ENCODE measurements around the gene SPEG. TPM values are rescaled to one million over a fixed set of nuclear protein-coding genes. Genes with fewer than 3 reads are reported as not detected.

The SPEG gene
- total and polyA plus RNA-seq, 3 donors from 2014 or later = 16.0 to 24.3 (median 23.0) TPM

GRCh38 chr2:219465659-219466561 is 31.3 kb downstream of the SPEG start:
- H3K27me3 ChIP-seq = no peaks in the 10 kb centered on the region
- peaks cover 17% of the 10 kb centered on the region for H3K4me1 ChIP-seq
- TF ChIP-seq, protein P1, sequence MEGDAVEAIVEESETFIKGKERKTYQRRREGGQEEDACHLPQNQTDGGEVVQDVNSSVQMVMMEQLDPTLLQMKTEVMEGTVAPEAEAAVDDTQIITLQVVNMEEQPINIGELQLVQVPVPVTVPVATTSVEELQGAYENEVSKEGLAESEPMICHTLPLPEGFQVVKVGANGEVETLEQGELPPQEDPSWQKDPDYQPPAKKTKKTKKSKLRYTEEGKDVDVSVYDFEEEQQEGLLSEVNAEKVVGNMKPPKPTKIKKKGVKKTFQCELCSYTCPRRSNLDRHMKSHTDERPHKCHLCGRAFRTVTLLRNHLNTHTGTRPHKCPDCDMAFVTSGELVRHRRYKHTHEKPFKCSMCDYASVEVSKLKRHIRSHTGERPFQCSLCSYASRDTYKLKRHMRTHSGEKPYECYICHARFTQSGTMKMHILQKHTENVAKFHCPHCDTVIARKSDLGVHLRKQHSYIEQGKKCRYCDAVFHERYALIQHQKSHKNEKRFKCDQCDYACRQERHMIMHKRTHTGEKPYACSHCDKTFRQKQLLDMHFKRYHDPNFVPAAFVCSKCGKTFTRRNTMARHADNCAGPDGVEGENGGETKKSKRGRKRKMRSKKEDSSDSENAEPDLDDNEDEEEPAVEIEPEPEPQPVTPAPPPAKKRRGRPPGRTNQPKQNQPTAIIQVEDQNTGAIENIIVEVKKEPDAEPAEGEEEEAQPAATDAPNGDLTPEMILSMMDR (IDR thresholded peaks at IDR 0.05) = no peak
- no peak for TF ChIP-seq POLR2A (IDR thresholded peaks at IDR 0.05)
- no peak overlapping the region for H3K27ac ChIP-seq
- DNase-seq = no peak
- H3K36me3 ChIP-seq (ENCODE audit: low read depth, missing control alignments) = no peaks in the 10 kb centered on the region
- no peak overlapping the region for H3K4me3 ChIP-seq
- WGBS, 2 donors = 88 to 90% methylated on average over 25 to 47 of the region's 47 CpGs
- H3K9me3 ChIP-seq = no peaks in the 10 kb centered on the region
- intact Hi-C loops (cut with DNase I; ENCODE audit: low total_unique reads) = no loop called here

GRCh38 chr2:219466816-219467735 is 32.4 kb downstream of the SPEG start:
- peaks cover 13% of the 10 kb centered on the region for H3K4me1 ChIP-seq
- no peaks in the 10 kb centered on the region for H3K36me3 ChIP-seq (ENCODE audit: low read depth, missing control alignments)
- 78 to 86% methylated on average over 15 to 28 of the region's 28 CpGs for WGBS, 2 donors
- H3K9me3 ChIP-seq = no peaks in the 10 kb centered on the region
- intact Hi-C loops (cut with DNase I; ENCODE audit: low total_unique reads) = no loop called here
- TF ChIP-seq, protein P1 (IDR thresholded peaks at IDR 0.05) = no peak
- TF ChIP-seq POLR2A (IDR thresholded peaks at IDR 0.05) = no peak
- no peak overlapping the region for H3K4me3 ChIP-seq
- H3K27ac ChIP-seq = no peak overlapping the region
- H3K27me3 ChIP-seq = no peaks in the 10 kb centered on the region
- no peak for DNase-seq

GRCh38 chr2:219467736-219468075 is 33.1 kb downstream of the SPEG start:
- Histone ChIP-seq H3K4me3 (no peak overlapping the region), H3K9me3 (no peaks in the 10 kb centered on the region), H3K27ac (no peak overlapping the region), H3K36me3 (ENCODE audit: low read depth, missing control alignments) (no peaks in the 10 kb centered on the region), H3K27me3 (no peaks in the 10 kb centered on the region), H3K4me1 (peaks cover 13% of the 10 kb centered on the region)
- WGBS, 2 donors = 75 to 77% methylated on average over 2 of the region's 2 CpGs
- intact Hi-C loops (cut with DNase I; ENCODE audit: low total_unique reads) = no loop called here
- DNase-seq = no peak
- TF ChIP-seq POLR2A (IDR thresholded peaks at IDR 0.05) = no peak
- TF ChIP-seq, protein P1 (IDR thresholded peaks at IDR 0.05) = no peak

- no peak for DNase-seq
- intact Hi-C loops (cut with DNase I; ENCODE audit: low total_unique reads) = no loop called here
- TF ChIP-seq POLR2A (IDR thresholded peaks at IDR 0.05) = no peak
- TF ChIP-seq, protein P1 (IDR thresholded peaks at IDR 0.05) = no peak
Measured at GRCh38 chr2:219468410-219469185, 34.0 kb downstream of the SPEG start.

More at GRCh38 chr2:219468410-219469185, 34.0 kb downstream of the SPEG start:
- H3K27me3 ChIP-seq = no peaks in the 10 kb centered on the region
- no peak overlapping the region for H3K27ac ChIP-seq
- 79 to 94% methylated on average over 2 to 23 of the region's 23 CpGs for WGBS, 2 donors
- no peaks in the 10 kb centered on the region for H3K36me3 ChIP-seq (ENCODE audit: low read depth, missing control alignments)
- peaks cover 13% of the 10 kb centered on the region for H3K4me1 ChIP-seq
- H3K4me3 ChIP-seq = no peak overlapping the region
- H3K9me3 ChIP-seq = no peaks in the 10 kb centered on the region
